H1 (cell line): ENCODE data around the gene BCAP31. TPM values are rescaled to one million over a fixed set of nuclear protein-coding genes. Genes with fewer than 3 reads are reported as not detected.

Experiments
- BACH1 ChIP-seq: IDR thresholded peaks from 2 replicates; pipeline ENCODE4 v1.6.1; 2012; ENCODE audit warnings: low read length, improper control_type of control experiment
- TAF1 ChIP-seq: IDR thresholded peaks from 2 replicates; pipeline ENCODE4 v1.6.1; 2011; ENCODE audit warnings: mild to moderate bottlenecking, low read depth, low read length
- USF2 ChIP-seq: IDR thresholded peaks from 2 replicates; pipeline ENCODE4 v1.6.1; 2011; ENCODE audit warnings: low read length, improper control_type of control experiment
- polyA plus RNA-seq, 7 experiments: library from polyadenylated mRNA; depleted of rRNA in 3 of 7; stranded (reverse) in 5 of 7; unstranded in 2 of 7; fragments of >200 nt in 5 of 7; fragments of 200-250 nt in 2 of 7; gene quantifications; 1 replicate in 5 of 7; 2 replicates in 1 of 7; 4 replicates in 1 of 7; pipeline versions ENCODE4 v1.2.1 to v1.2.3, GENCODE V29; 2011 to 2013; ENCODE audit warnings: missing spikeins in 2 of 7, mixed read lengths in 2 of 7
- total RNA-seq: library from RNA; stranded (reverse); fragmentation: NEBNext Ultra II Directional; extraction: Animal tissue kit (Norgen Biotek cat#: 25700); gene quantifications from 2 replicates; pipeline ENCODE4 v1.2.1, GENCODE V29; 2021

BCAP31 gene
- total and polyA plus RNA-seq, 2 of the 8 experiments (the other 6 are each of a cell fraction or from before 2014, with no cell fraction given): 136 to 159 TPM

- TF ChIP-seq USF2 (no peak), BACH1 (no peak), TAF1 (no peak)
- TF ChIP-seq, all 59 proteins: peak for 0
Observed at GRCh38 chrX:153717445-153717844, 6.7 kb downstream of the BCAP31 start (continued).
